ENCODE data around the gene ZNF730. TPM values are rescaled to one million over a fixed set of nuclear protein-coding genes. Genes with fewer than 3 reads are reported as not detected.
"Not testable (repeated sequence)": the region's sequence is repeated elsewhere in the genome, so short reads cannot be mapped to it uniquely, and the experiment has no call there.

Gene ZNF730
- total RNA-seq, 2 experiments from 2014 or later = 1.3 to 2.1 TPM

GRCh38 chr19:23145617-23146415, 29.0 kb downstream of the ZNF730 start:
- no peak for DNase-seq

GRCh38 chr19:23160766-23161165, 43.9 kb downstream of the ZNF730 start:
- peaks cover 1% of the 10 kb centered on the region for H3K36me3 Mint-ChIP-seq (ENCODE audit: low read depth)
- no peaks in the 10 kb centered on the region for H3K27me3 Mint-ChIP-seq
- no peak overlapping the region for H3K4me3 Mint-ChIP-seq
- POLR2A ChIA-PET = no interaction called here
- peaks cover 41% of the 10 kb centered on the region for H3K9me3 Mint-ChIP-seq
- CTCF ChIA-PET = interaction anchor here (0.6 kb wide), 1 partner anchor 866 kb away, joined by 3 read pairs; no protein-coding TSS in a partner anchor
- H3K4me1 Mint-ChIP-seq = no peaks in the 10 kb centered on the region
- DNase-seq = no peak
- H3K27ac Mint-ChIP-seq = no peak overlapping the region

More at GRCh38 chr19:23145617-23146415, 29.0 kb downstream of the ZNF730 start:
- H3K27me3 Mint-ChIP-seq = no peaks in the 10 kb centered on the region
- peaks cover 45% of the 10 kb centered on the region for H3K9me3 Mint-ChIP-seq
- no peak overlapping the region for H3K27ac Mint-ChIP-seq
- H3K4me3 Mint-ChIP-seq = no peak overlapping the region
- CTCF ChIA-PET = no interaction called here
- POLR2A ChIA-PET = no interaction called here
- H3K36me3 Mint-ChIP-seq (ENCODE audit: low read depth) = peaks cover 6% of the 10 kb centered on the region
- H3K4me1 Mint-ChIP-seq = no peaks in the 10 kb centered on the region

- H3K4me3 Mint-ChIP-seq; H3K27ac Mint-ChIP-seq; H3K36me3 Mint-ChIP-seq (ENCODE audit: low read depth); DNase-seq; POLR2A ChIA-PET; CTCF ChIA-PET; H3K4me1 Mint-ChIP-seq; H3K27me3 Mint-ChIP-seq: not testable (repeated sequence)
- peaks cover 19% of the 10 kb centered on the region for H3K9me3 Mint-ChIP-seq
Measured at GRCh38 chr19:23168286-23168685, 51.5 kb downstream of the ZNF730 start.

GRCh38 chr19:23183251-23183650, 66.4 kb downstream of the ZNF730 start:
- H3K27me3 Mint-ChIP-seq = no peaks in the 10 kb centered on the region
- CTCF ChIA-PET = no interaction called here
- no peaks in the 10 kb centered on the region for H3K36me3 Mint-ChIP-seq (ENCODE audit: low read depth)
- H3K4me3 Mint-ChIP-seq = no peak overlapping the region
- H3K4me1 Mint-ChIP-seq = no peaks in the 10 kb centered on the region
- POLR2A ChIA-PET = no interaction called here
- no peak for DNase-seq
- H3K27ac Mint-ChIP-seq = no peak overlapping the region
- peaks cover 57% of the 10 kb centered on the region for H3K9me3 Mint-ChIP-seq

GRCh38 chr19:23190341-23190740, 73.5 kb downstream of the ZNF730 start:
- no peaks in the 10 kb centered on the region for H3K36me3 Mint-ChIP-seq (ENCODE audit: low read depth)
- H3K4me3 Mint-ChIP-seq = no peak overlapping the region
- DNase-seq = no peak
- peaks cover 33% of the 10 kb centered on the region for H3K9me3 Mint-ChIP-seq
- POLR2A ChIA-PET = interaction anchor here (0.6 kb wide), 1 partner anchor 225 kb away, joined by 4 read pairs; no protein-coding TSS in a partner anchor
- CTCF ChIA-PET = no interaction called here
- no peaks in the 10 kb centered on the region for H3K4me1 Mint-ChIP-seq
- H3K27me3 Mint-ChIP-seq = no peaks in the 10 kb centered on the region
- H3K27ac Mint-ChIP-seq = no peak overlapping the region

Other genes starting within 250 kb of the ZNF730 start
- gene ZNF728, start 113.8 kb upstream of the ZNF730 start, total RNA-seq = not detected
- 10 to 100 TPM; 13.0 to 17.0 TPM for gene ZNF724, start 133.4 kb downstream of the ZNF730 start, total RNA-seq